GM19099 (cell line): ENCODE results near the gene CMTR1.

Source experiments
- POLR2A ChIP-seq: IDR thresholded peaks from 3 replicates; pipeline ENCODE4 v1.6.1; 2011; ENCODE audit warnings: low read depth; ENCODE audit not compliant: insufficient read length; ENCODE audit errors: extremely low read depth

The CMTR1 gene, protein sequence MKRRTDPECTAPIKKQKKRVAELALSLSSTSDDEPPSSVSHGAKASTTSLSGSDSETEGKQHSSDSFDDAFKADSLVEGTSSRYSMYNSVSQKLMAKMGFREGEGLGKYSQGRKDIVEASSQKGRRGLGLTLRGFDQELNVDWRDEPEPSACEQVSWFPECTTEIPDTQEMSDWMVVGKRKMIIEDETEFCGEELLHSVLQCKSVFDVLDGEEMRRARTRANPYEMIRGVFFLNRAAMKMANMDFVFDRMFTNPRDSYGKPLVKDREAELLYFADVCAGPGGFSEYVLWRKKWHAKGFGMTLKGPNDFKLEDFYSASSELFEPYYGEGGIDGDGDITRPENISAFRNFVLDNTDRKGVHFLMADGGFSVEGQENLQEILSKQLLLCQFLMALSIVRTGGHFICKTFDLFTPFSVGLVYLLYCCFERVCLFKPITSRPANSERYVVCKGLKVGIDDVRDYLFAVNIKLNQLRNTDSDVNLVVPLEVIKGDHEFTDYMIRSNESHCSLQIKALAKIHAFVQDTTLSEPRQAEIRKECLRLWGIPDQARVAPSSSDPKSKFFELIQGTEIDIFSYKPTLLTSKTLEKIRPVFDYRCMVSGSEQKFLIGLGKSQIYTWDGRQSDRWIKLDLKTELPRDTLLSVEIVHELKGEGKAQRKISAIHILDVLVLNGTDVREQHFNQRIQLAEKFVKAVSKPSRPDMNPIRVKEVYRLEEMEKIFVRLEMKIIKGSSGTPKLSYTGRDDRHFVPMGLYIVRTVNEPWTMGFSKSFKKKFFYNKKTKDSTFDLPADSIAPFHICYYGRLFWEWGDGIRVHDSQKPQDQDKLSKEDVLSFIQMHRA

DNA sequence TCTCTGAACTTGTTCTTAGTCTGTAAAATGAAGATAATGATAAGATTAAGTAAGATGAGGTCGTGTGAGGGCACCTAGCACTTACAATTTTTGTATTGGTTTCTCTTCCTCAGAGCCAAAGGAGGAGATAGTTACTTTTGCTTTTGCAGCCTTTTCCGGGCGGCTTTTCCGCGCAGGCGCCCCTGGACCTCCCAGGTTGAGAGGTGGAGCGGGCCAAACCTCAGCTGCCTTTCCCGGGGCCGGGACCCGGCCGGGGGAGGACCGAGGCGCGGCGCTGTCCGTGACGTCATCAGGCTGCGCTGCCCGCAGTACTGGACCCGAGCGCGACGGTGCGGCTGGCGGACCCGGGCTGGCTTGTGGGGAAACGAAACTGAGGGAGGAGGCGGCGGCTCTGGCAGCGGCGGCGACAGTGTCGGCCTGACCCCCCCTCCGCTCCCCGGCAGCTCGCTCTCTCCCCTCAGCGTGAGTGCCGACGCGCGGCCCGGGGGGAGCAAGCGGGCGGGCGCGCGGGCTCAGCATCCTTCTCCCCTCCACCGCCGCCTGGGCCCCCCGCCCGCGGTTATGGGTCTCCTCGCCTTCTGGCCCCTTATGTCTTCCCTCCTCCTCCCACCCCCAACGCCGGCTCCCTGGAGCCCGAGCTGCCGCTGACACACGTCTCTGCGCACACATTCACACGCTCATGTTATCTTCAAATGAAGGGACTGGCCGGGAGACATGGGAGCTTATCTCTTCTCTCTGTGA lies at the start of gene CMTR1:
TSS of gene CMTR1 (plus strand) at position 306 of the 741 bp plus-strand sequence. CDS start 2,409 bp downstream, outside the sequence.
- TF ChIP-seq POLR2A = peak; percentile 77

DNA sequence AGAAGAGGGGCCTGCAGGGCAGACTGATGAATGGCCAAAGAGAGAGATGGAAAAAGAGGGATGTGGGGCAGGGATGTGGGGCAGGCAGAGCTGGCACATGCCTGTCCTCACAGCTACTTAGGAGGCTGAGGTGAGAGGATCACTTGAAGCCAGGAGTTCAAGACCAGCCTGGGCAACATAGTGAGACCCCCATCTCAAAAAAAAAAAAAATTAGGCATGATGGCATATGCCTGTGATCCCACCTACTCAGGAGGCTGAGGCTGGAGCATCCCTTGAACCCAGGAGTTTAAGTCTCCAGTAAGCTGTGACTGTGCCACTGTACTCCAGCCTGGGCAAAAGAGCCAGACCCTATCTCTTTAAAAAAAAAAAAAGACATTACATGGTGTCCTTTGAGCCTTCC lies 44.4 kb upstream of the CMTR1 start:
- no peak for TF ChIP-seq POLR2A

DNA sequence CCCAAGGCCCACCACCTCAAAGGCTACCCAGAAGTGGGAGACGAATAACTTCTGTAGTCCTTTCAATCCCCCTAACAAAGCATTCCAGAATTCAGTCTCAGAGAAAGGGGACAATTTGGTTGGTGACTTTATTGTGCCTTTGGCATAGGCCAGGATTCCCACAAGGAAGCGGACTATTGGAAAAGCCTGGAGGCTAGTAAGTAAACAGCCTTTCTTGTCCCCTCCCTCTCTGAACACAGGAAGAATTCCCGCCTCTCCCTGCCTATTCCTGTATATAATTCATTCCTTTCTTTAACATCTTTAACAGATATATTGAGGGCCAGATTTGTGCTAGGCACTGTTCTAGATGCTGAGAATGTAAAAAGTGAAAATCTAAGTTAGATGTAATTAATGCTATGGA lies 43.2 kb upstream of the CMTR1 start:
- TF ChIP-seq POLR2A = no peak

DNA sequence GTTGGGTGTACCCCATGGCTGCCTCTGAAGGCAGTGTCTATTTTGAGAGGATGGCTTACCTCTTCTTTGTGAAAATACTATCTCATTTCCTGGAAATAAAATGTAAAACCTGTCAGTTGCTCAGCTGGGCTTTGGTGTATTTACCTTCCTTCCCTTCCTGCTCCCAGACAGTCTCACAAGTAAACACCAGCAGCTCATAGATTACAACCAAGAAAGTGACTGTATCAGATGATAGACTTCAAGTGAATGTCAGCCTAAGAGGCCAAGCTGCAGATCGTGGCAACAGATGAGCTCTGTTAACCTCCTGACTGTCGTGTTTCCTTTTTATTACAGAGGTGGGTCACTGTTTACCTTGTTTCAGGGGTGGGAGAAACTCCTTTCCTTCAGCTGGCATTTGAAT lies 41.9 kb upstream of the CMTR1 start:
- no peak for TF ChIP-seq POLR2A

DNA sequence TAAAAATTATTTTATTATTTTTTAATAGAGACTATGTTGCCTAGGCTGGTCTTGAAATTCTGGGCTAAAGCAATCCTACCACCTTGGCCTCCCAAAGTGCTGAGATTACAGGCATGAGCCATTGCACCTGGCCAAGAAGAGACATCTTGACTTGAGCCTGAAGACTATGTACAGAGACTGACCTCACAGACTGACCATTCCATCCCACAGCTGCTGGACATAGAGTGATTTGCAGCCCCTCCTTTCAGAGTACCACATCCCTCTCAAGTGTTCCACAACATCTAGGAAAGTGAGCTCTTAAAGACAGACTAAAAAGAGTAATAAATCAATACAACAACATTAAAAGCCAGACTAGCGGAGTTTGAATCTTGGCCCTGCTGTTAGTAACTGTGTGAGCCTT lies 40.2 kb upstream of the CMTR1 start:
- no peak for TF ChIP-seq POLR2A

DNA sequence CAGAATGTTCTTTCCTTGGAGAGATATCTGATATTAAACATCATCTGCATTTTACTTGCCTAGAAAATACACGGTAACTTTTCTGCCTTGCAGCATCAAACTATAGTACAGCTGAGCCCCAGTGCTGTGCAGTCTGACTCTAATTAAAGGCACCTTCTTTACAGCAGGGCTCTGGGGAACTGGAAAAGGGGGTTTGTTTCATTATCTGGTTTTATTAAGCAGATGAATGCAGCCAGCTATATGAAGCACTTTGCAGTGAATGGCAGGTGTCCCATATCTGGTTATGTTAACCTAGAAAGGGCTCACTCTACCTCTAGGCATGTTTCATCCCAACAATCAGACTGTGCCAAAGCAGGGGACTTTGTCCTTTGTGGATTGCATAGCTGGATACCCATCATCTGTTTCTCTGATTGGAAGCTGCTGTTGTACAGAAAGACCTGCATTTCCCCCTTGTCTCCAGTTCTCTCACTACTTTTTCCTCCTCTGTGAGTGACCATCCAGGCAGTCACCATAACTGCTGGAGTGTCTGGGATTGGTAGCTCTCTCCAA lies 39.6 kb upstream of the CMTR1 start:
- TF ChIP-seq POLR2A = no peak

DNA sequence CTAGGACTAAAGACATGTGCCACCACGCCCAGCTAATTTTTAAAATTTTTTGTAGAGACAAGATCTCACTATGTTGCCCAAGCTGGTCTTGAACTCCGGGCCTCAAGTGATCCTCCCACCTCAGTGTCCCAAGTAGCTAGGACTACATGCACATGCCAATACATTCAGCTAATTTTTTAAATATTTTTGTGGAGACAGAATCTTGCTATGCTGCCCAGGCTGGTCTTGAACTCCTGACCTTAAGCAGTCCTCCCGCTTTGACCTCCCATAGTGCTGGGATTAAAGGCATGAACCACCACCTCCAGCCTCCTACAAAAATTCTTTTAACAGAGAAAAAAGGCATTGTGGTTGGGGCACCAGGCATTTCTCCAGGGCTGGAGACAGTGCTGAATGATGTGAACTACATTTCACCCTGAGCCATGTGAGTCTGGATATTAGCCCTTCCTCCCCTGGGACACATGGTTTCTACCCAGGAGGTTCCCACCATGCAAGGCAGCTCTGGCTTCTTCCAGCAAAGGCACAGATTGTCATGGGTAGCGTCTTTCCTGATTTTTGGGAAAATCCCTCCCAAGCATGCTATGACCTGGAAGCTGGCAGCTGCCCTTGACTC lies 36.3 kb upstream of the CMTR1 start:
- no peak for TF ChIP-seq POLR2A

DNA sequence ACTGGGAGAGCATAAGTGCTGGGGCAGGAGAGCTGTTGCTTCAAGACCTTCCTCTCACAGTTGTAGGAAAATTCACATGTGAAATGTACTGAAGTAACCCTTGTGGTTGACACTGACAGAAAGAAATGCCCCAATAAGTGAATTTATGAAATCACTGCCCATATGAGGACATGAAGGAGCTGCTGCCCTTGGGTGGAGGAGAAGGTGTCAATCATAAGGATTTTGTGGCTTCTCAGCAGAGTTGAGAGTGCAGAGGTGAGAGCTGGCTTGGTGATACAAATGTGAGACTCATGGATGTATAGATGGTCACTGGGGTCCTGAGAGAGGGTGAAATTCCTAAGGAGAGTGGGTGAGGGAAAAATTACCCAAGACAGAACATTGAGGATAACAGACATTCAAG lies 33.9 kb upstream of the CMTR1 start:
- no peak for TF ChIP-seq POLR2A

DNA sequence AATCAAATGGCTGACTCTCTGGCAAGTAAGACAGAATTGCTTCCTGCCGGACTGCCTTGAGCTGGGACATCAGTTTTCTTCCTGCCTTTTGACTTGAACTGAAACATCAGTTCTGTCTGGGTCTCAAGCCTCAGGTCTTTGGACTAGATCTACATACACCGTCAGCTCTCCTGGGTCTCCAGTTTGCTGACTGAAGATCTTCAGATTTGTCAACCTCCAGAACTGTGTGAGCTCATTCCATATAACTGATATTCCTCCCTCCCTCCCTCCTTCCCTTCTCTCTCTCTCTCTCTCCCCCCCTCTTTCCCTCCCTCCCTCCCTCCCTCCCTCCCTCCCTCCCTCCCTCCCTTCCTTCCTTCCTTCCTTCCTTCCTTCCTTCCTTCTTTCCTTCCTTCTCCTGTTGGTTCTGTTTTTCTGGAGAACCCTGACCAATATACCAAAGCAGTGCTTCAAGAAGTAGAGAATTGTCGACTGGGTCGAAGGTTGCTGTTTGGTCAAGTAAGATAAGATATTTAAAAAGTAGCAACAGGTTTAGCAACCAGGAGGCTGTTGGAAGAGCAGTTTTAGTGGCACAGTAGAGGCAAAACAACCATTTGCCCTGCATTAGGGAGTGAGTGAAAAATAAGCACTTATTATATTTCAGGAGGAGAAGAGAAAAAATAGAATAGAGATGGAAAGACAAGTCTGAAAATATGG lies 33.1 kb upstream of the CMTR1 start:
- TF ChIP-seq POLR2A = no peak

DNA sequence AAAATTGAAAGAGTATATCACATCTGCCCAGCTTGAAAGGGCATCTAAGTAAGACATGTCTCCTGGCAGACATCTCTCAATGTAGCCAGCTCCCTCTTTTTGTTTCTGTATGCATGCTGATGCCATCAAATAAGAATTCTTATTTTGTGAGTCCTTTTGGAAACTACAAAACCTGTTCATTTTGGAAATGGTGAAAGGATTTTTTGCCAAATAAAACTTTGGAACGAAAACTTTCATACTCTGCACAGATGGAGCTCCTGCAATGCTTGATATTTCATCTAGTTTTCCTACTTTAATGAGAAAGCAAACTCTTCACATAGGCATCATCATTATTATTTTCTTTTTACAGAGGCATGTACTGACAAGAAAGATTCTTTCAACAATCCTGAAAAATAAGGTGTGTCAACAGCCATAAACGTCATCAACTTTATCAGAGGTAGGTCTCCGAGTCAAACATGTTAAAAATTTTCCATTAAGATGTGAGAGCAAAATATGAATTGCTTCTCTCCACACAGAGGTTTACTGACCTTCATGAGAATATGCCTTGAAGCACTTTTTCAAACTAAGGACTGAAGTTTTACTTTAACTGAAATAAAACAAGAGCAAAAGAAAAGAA lies 26.2 kb upstream of the CMTR1 start:
- TF ChIP-seq POLR2A = no peak

DNA sequence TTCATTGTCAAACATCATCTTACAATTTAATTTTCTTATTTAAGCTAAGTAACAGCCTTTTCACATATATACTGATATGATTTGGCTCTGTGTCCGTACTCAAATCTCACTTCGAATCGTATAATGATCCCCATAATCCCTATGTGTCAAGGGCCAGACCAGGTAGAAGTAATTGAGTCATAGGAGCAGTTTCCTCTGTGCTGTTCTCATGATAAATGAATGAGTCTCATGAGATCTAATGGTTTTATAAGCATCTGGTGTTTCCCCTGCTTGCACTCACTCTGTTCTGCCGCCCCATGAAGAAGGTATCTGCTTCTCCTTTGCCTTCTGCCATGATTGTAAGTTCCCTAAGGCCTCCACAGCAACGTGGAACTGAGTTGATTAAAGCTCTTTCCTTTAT lies 25.1 kb upstream of the CMTR1 start:
- TF ChIP-seq POLR2A = no peak

DNA sequence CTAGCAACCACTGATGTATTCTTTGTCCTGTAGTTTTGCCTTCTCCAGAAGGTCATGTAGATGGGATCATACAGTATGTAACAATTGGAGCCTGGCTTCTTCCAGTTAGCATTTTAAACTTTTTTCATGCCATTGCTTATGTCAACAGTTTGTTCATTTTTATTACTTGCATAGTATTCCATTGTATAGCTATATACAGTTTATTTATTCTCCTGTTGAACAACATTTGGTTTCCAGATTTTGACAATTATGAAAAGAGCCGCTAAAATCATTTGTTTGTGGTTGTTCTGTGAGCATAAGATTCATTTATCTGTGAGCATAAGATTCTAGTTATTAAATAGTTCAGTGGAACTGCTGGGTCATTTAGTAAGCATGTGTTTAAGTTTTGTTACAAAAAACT lies 23.5 kb upstream of the CMTR1 start:
- no peak for TF ChIP-seq POLR2A

DNA sequence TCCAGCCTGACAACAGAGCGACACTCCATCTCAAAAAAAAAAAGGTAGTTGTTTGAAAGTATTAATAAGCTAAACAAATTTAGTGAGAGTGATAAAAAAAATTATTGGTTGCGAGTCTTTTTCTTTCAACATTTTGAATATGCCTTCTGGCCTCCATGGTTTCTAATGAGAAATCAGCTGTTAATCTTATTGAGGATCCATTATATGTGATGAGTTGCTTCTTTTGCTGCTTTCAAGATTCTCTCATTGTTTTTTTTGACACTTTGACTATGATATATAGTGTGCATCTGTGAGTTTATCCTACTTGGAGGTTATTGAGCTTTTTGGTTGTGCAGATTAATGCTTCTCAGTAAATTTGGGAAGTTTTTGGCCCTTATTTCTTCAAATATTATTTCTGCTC lies 15.6 kb upstream of the CMTR1 start:
- TF ChIP-seq POLR2A = no peak

DNA sequence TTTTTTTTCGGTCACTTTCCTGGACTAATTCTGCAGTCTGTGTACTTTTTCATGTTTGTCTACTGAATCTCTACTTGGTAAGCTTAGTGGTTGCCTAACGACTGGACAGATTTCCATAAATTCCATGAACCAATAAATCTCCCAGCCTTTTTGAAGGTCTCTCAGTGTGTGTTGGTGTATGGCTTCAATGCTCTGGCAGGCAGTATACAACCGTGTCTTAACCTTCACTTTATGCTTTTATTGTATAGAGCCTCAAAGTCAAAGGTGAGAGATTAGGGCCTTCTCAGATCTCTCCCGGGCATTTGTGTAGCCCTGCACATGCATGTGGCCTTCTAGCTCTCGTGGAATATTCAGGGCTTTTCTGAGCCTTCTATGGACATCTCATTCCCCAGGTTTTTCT lies 14.3 kb upstream of the CMTR1 start:
- no peak for TF ChIP-seq POLR2A
